Left cardiac atrium (tissue), 4 donors: ENCODE data around the gene MAN2B1. TPM values are rescaled to one million over a fixed set of nuclear protein-coding genes. Genes with fewer than 3 reads are reported as not detected.
"Not testable (repeated sequence)": the region's sequence is repeated elsewhere in the genome, so short reads cannot be mapped to it uniquely, and the experiment has no call there.

ENCODE experiments used
- ATAC-seq, 2 donors: fragments of 200-7000 bp; cut with Tn5 transposase; one replicate each; pipeline ENCODE4 v1.9.1; 2020; ENCODE audit warnings: mild to moderate bottlenecking in 2 of 2, moderate library complexity in 2 of 2
- DNase-seq: peaks from one replicate; pipeline ENCODE4 v3.0.0-alpha.2; 2020
- intact Hi-C, 2 donors: fragments of 100-400 bp; cut with DNase I; formaldehyde crosslinking; loops; one replicate each; pipeline versions ENCODE4 v1.14.1 to v1.15.1; 2022 to 2023
- total RNA-seq, 2 donors: library from RNA; stranded (reverse); fragmentation: NEBNext Ultra II Directional; extraction: Animal tissue kit (Norgen Biotek cat#: 25700); gene quantifications; one replicate each; pipeline ENCODE4 v1.2.1, GENCODE V29; 2021
- donor health status: DM: no; HTN: yes; CAD: no.
- donor health status: DM: no; HTN: yes; CAD: no; lungs with severe emphysema.
- donor health status: DM: yes; HTN: yes; CAD: no.
- donor health status: Dilated cardiomyopathy.

The MAN2B1 gene
- total RNA-seq, 2 donors from 2014 or later: 42.1 to 55.8 TPM

- DNase-seq: no peak
- intact Hi-C loops: loop anchor here in 1 of 2 donors (10.0 kb wide), 1 partner anchor 103 kb away; no protein-coding TSS in a partner anchor
- no peak for ATAC-seq
Observed at GRCh38 chr19:12667731-12668302, 1.3 kb upstream of the MAN2B1 start.

- DNase-seq: no peak
- ATAC-seq: no peak
- intact Hi-C loops: loop anchor here in 1 of 2 donors (10.0 kb wide), 1 partner anchor 101 kb away; no protein-coding TSS in a partner anchor
Observed at GRCh38 chr19:12665671-12666264, 774 bp downstream of the MAN2B1 start.

GRCh38 chr19:12665281-12665573 is 1.3 kb downstream of the MAN2B1 start:
- intact Hi-C loops: loop anchor here in 1 of 2 donors (10.0 kb wide), 1 partner anchor 100 kb away; no protein-coding TSS in a partner anchor
- ATAC-seq: peak in 1 of 2 donors; percentile 4
- peak; percentile 64 for DNase-seq

GRCh38 chr19:12664406-12665280 is 1.9 kb downstream of the MAN2B1 start:
- intact Hi-C loops: loop anchor here in 1 of 2 donors (10.0 kb wide), 1 partner anchor 100 kb away; no protein-coding TSS in a partner anchor
- DNase-seq (no peak), ATAC-seq (no peak)

GRCh38 chr19:12660980-12661379 is 5.6 kb downstream of the MAN2B1 start:
- ATAC-seq (no peak), DNase-seq (no peak)
- intact Hi-C loops: loop anchor here in 1 of 2 donors (10.0 kb wide), 1 partner anchor 96 kb away; no protein-coding TSS in a partner anchor

GRCh38 chr19:12657966-12658365 is 8.6 kb downstream of the MAN2B1 start:
- DNase-seq (no peak), ATAC-seq (no peak)
- intact Hi-C loops: no loop called here

GRCh38 chr19:12656899-12657571 is 9.5 kb downstream of the MAN2B1 start:
- DNase-seq: no peak
- intact Hi-C loops: no loop called here
- peak; percentile 12 to 56 for ATAC-seq

GRCh38 chr19:12655546-12655945 is 11.0 kb downstream of the MAN2B1 start:
- no peak for ATAC-seq
- intact Hi-C loops: no loop called here
- no peak for DNase-seq

GRCh38 chr19:12652219-12652618 is 14.3 kb downstream of the MAN2B1 start:
- intact Hi-C loops: no loop called here
- ATAC-seq: no peak
- DNase-seq: no peak

- ATAC-seq (no peak), DNase-seq (no peak)
- intact Hi-C loops: no loop called here
Observed at GRCh38 chr19:12649941-12650340, 16.6 kb downstream of the MAN2B1 start.

- intact Hi-C loops: no loop called here
- peak; percentile 61 to 72 for ATAC-seq
- DNase-seq: no peak
Observed at GRCh38 chr19:12648088-12648487, 18.5 kb downstream of the MAN2B1 start.

GRCh38 chr19:12647490-12648071 is 19.0 kb downstream of the MAN2B1 start:
- DNase-seq (peak; percentile 75), ATAC-seq (peak; percentile 95)
- intact Hi-C loops: no loop called here

- ATAC-seq: no peak
- intact Hi-C loops: no loop called here
- no peak for DNase-seq
Observed at GRCh38 chr19:12647047-12647446, 19.5 kb downstream of the MAN2B1 start.

GRCh38 chr19:12646551-12646950 is 20.0 kb downstream of the MAN2B1 start:
- ATAC-seq: no peak

GRCh38 chr19:12643716-12644115 is 22.8 kb downstream of the MAN2B1 start:
- not testable (repeated sequence) for DNase-seq

More at GRCh38 chr19:12646551-12646950, 20.0 kb downstream of the MAN2B1 start:
- no peak for DNase-seq
- intact Hi-C loops: no loop called here

GRCh38 chr19:12642506-12642905 is 24.0 kb downstream of the MAN2B1 start:
- no peak for ATAC-seq

More at GRCh38 chr19:12643716-12644115, 22.8 kb downstream of the MAN2B1 start:
- intact Hi-C loops, ATAC-seq: not testable (repeated sequence)

GRCh38 chr19:12641456-12641855 is 25.1 kb downstream of the MAN2B1 start:
- intact Hi-C loops: no loop called here
- DNase-seq: no peak
- no peak for ATAC-seq

More at GRCh38 chr19:12642506-12642905, 24.0 kb downstream of the MAN2B1 start:
- intact Hi-C loops: no loop called here
- DNase-seq: no peak

- intact Hi-C loops: no loop called here
- peak; percentile 92 to 94 for ATAC-seq
- peak; percentile 89 for DNase-seq
Observed at GRCh38 chr19:12639901-12640613, 26.5 kb downstream of the MAN2B1 start.
